GM19238 (cell line): Measurements from ENCODE around the gene KCNQ4.

Experiments used
- DNase-seq: peaks from one replicate; pipeline ENCODE4 v3.0.0; 2011; ENCODE audit warnings: low spot score; ENCODE audit not compliant: insufficient read length

Gene KCNQ4

DNA sequence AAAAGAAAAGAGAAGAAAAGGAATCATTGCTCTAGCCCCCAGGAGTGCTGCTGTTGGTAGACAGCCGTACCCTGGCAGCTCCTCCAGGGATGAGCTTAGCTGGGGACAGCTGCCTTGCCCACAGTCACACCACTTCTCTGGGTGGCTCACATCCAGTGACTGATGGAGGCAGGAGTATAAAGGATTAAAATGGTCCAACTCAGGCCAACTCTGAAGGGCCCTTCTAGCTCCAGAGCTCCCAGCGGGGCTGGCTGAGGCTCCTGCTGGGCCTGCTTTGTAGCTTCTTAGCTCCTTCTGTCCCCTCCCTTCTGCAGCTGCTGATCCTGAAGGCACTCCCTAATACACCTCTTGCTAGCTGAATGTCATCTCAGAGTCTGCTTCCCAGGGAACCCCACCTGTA lies 74.2 kb downstream of the KCNQ4 start:
- no peak for DNase-seq

DNA sequence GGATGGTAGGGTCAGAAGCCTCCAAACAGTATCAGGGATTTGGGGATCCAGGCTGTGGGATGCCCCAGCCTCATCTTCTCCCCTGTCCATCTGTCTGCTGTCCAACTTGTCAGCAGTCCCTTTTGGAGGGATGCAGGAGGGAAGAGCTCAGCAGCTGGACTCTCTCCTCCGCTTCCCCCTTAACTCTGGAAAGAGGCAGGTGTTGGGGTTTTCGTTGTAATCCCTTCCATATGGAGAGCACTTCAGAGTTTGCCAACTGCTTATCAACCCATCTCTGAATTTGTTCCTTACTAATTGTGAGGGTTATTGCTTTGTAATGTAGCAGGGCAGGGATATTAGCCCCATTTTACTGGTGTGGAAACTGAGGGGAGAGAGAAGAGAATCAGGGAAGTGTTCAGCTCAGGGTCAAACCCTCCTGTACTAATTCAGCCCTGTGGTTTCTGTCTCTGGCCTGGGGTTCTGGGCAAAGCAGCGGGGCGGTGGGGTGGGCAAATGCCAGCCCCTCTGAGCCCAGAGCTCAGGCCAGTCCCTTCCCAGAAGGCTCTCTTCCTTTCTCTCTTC lies 75.3 kb downstream of the KCNQ4 start:
- DNase-seq = no peak

GRCh38 chr1:40860706-40861223 lies 77.2 kb downstream of the KCNQ4 start:
- no peak for DNase-seq

- DNase-seq = no peak
These were observed 77.8 kb downstream of the KCNQ4 start for GRCh38 chr1:40861224-40862003.

DNA sequence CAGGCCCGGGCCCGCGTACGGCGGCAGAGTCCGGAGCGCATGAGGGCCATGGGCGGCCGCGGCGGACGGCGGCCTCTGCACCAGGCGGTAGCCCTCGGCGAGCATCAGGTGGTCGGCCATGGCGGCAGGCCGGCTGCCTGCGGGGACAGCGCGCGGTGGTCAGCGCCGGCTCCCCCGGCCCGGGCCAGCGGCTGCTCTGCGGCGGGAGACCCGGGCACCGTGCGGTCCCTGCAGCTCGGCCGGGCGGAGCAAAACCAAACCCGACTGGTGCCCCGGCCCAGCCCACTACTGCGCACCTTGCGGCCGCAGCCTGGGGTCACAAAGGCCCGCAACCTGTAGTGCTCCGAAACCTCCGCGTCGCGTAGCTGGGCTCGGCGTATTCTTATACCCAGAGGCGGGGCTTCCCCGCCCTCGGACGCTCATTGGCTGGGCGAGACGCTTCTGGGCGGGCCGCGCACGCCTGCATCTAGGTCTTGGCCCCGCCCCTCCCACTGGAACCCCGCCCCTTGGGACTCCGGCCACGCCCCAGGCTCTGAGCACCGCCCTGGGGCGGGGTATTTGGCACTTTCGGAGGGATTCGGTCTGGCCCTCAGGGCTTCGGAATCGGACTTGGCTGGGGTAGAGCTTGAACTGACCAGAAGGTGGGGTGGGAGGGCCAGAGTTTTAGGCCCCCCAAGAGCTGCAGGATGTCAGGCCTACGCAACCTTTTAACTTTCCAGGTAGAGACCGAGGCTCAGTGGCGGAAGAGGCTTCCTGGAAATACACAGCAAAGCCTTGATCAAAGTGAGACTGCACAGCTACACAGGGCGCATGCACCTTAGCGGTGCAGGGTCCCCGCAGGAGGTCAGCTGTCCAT lies 78.6 kb downstream of the KCNQ4 start, which contains the start of gene CITED4:
Gene CITED4, minus strand, starts transcription at position 356 of the 856 bp plus-strand sequence. Its CDS starts 236 bp downstream, at position 120.
- peak; percentile 95 for DNase-seq

- no peak for DNase-seq
These were observed 84.6 kb downstream of the KCNQ4 start for GRCh38 chr1:40868051-40868723.

DNA sequence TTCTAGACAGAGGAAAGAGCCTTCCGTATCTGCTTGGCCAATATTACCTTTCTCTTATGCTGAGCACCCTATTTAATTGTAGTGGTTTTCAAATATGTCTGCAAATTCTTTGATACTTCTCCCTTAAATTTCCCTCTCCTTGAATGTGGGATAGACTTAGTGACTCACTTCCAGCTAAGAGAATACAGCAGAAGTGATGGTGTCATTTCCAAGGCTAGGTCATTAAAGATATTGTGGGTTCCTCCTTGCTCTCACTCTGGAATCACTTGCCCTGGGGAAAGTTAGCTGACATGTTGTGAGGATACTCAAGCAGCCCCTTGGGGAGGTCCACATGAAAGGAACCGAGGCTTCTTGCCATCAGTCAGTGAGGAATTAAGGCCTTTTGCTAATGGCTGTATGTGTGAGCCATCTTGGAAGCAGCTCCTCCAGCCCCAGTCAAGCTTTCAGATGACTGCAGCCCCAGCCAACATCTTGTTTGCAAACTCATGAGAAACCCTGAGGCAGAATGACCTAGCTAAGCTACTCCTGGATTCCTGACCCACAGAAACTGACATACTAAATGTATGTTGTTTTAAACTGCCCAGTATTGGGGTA lies 86.6 kb downstream of the KCNQ4 start:
- DNase-seq = no peak

DNA sequence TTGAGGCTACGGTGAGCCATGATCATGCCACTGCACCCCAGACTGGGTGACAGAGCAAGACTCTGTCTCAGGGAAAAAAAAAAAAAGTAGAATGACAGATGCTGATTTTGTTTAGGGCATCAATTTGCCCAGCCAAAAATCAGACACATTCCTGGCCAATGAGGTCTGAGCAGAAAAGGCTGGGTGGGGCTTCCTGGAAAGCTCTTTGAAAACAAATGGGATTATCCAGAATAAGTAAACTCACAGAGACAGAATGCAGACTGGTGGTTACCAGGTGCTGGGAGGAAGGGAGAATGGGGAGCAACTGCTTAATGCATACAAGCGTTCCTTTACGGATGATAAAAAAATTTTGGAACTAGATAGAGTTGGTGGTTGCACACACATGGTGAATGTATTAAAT lies 88.7 kb downstream of the KCNQ4 start:
- DNase-seq = no peak

DNA sequence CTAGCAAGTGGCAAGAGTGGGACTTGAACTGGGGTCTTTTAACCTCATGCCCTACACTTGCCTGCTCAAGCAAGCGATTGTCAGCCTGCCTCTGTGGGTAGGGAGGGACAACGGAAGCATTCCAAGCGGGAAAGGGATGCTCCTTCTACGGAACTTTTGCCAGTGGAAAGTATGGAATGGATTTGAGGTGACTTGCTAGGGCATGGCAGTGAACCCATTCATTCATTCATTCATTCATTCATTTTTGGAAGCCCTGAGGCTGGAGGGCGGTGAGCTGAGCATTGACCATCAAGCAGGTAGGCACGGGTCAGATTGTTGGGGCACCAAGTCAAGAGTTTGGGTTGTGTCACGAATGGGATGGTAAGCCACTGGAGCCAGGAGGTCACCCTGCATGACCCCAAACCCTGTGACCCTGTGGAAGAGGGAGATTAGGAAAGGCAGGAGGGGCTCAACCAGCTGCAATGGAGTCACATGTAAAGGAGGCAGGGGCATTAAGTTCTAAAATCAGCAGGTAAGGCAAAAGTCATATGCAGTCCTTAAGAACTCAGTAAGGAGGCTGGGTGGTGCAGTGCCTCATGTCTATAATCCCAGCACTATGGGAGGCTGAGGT lies 90.4 kb downstream of the KCNQ4 start:
- DNase-seq = no peak

DNA sequence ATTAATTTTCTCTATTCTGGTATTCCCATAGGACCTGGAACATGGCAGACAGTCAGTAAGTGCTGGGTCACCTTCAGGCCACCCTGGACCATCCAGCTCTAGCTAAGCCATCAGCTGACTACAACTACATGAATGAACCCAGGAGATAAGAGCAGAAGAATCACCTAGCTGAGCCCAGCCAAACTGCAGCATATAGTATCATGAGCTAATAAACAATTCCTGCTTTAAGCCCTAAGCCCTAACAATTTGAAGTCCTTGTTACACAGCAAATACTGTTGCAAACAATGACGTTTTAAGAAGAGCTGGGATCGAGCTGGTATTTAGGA lies 92.8 kb downstream of the KCNQ4 start:
- no peak for DNase-seq

DNA sequence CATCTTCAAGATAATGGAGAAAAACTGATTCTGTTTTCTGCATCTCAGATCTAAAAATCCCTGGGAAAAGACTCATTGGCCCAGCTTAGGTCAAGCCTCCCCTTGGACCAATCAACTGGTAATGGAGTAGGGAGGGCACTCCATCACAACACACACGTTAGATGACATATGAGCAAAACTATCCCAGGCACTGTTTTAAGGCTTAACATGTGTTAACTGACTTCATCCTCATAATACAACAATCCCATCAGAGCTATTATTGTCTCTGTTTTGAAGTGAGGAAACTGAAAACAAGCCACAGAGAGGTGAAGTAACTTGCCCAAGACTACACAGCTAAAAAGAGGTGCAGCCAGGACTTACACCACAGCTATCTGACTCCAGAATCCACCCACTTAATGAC lies 93.3 kb downstream of the KCNQ4 start:
- no peak for DNase-seq

DNA sequence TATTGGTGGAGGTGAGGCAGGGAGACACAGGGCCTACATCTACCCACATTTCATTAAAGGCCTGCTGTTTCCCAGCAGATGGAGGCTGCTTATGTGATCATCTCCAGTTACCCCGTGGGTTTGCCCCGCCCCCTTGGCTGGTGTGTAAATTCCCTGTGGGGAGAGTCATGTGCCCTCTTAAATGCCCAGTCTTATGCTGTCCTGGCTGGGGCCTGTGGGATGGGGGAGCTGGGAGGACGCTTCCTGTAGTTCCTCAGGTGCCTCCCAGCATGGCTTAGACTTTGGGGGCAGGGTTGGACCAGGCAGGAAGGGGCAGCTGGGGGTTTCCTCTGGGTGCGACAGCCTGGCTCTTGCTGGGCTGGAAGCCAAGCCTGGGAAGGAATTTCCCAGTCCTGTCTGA lies 94.1 kb downstream of the KCNQ4 start:
- no peak for DNase-seq

GRCh38 chr1:40878906-40879305 lies 95.3 kb downstream of the KCNQ4 start:
- no peak for DNase-seq

- no peak for DNase-seq
These were observed 96.0 kb downstream of the KCNQ4 start for GRCh38 chr1:40879482-40880175.

DNA sequence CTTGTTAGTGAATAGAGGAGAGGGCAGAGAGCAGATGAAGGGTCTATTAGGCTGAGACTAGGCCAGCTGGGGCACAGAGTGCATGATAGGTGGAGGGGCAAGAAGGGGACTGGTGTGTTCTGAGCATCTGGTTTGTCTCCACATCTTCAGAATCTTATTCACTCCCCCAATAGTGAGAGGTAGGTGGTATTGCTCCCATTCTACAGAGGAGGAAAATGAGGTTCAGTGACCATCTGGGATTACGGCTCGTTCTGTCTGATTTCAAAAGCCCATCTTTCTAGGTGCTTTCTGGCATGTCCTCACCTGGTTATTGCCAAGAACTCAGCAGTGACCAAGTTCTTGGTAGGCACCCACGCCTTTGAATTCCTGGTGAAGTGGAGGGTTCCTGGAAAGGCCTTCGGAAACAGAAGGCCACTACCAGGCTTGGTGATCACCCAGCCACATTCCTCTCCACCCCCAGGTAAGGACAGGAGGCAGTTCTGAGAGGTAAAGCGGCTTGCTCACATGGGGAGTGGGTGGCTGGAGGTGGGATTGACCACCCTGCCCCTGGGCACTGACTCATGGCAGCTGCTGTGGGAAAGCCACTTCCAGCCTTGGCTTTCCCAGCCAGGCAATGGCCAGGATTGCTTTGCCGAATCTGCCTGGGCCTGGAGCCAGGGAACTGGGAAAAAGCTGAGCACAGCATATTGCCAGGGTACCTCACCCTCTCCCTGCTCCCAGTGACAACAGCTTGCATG lies 97.4 kb downstream of the KCNQ4 start:
- DNase-seq = no peak

GRCh38 chr1:40884055-40884795 lies 100.6 kb downstream of the KCNQ4 start:
- no peak for DNase-seq

DNA sequence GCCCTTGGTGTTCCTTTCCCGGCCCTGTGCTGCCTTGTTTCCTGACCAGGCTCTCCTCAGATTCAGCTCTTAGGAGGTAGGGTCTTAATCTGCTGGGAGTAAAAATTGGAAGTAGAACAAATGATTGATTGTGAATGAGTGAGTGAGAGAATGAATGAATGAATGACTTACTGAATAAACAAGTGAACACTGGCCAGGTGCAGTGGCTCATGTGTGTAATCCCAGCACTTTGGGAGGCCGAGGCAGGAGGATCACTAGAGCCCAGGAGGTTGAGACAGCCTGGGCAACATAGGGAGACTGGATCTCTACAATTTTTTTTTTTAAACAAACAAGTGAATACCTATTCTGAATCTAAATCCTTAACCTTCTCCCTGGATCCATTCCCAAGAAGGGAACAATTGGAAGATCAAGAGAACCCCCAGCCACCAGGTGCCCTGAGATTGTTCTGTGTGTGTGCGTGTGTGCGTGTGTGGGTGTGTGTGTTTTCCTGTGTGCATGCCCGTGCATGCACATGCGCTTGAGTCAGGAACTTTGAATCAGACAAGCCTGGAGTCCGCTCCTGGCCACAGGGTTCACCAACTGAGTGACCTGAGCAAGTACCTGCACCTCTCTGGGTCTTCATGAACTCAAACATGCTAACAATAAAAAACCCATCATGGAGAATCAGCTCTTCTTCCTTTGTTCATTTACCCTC lies 102.9 kb downstream of the KCNQ4 start:
- DNase-seq = no peak

- DNase-seq = no peak
These were observed 103.4 kb downstream of the KCNQ4 start for GRCh38 chr1:40887012-40887378.
